ENCODE results near the gene NHERF1. TPM values are rescaled to one million over a fixed set of nuclear protein-coding genes. Genes with fewer than 3 reads are reported as not detected.

NHERF1 gene
- total and polyA plus RNA-seq, 2 donors (not counting 3 experiments of a cell fraction or from before 2014, with no cell fraction given), result 24.4 to 26.9 TPM

- no TSS peak for BruUV-seq (replicated peaks)
These were observed 2.1 kb upstream of the NHERF1 start for GRCh38 chr17:74746376-74746775.

More at GRCh38 chr17:74746376-74746775, 2.1 kb upstream of the NHERF1 start:
- DNase-seq (ENCODE audit: low read depth, low spot score), result no peak
- Histone ChIP-seq H3K9ac (replicated peaks; ENCODE audit: extremely low read depth, insufficient read depth, low read length) (no peak overlapping the region), H3K79me2 (ENCODE audit: control insufficient read depth, insufficient read depth, low read length) (no peaks in the 10 kb centered on the region), H3K4me1 (ENCODE audit: control insufficient read depth, extremely low read depth, insufficient read depth, low read length) (peaks cover 12% of the 10 kb centered on the region), H3K27ac (ENCODE audit: insufficient read depth, low read depth, low read length) (no peak overlapping the region), H3K9me1 (replicated peaks; ENCODE audit: control insufficient read depth, extremely low read depth, insufficient read depth, low read length) (no peaks in the 10 kb centered on the region), H3K4me3 (replicated peaks in 1 of 3; ENCODE audit: insufficient read depth in 1 of 3, low read depth in 1 of 3, low read length in 3 of 3) (no peak overlapping the region), H2AFZ (ENCODE audit: low read depth, low read length) (no peak overlapping the region), H3K4me2 (ENCODE audit: insufficient read depth, low read length) (no peak overlapping the region), H3K9me3 (replicated peaks; ENCODE audit: control insufficient read depth, insufficient read depth, low read length) (no peaks in the 10 kb centered on the region), H3K36me3 (ENCODE audit: control insufficient read depth in 2 of 2, extremely low read depth in 1 of 2, insufficient read depth in 2 of 2, low read length in 2 of 2) (no peaks in the 10 kb centered on the region), H3K27me3 (ENCODE audit: control insufficient read depth in 2 of 2, insufficient read depth in 2 of 2, low read length in 2 of 2) (no peaks in the 10 kb centered on the region), H4K20me1 (replicated peaks; ENCODE audit: control insufficient read depth, extremely low read depth, insufficient read depth, low read length) (no peaks in the 10 kb centered on the region)
- intact Hi-C loops (cut with micrococcal nuclease) (loop anchor here (10.0 kb wide), 1 partner anchor 1432 kb away; the partner anchor contains the start of gene CDC42EP4), dilution Hi-C loops (cut with MboI; ENCODE audit: extremely low pct_ligation_motif_present, low sequenced_read_pairs) (no loop called here)
- ChIA-PET POLR2A (no interaction called here), CTCF (interaction anchor here (1.1 to 4.2 kb wide), 12 partner anchors 9 to 367 kb away, joined by 4 to 84 read pairs (median 18); partner anchors contain the start of genes NAT9 and RAB37)
- no peak for TF ChIP-seq GATA2 (IDR thresholded peaks at IDR 0.05; ENCODE audit: insufficient read depth, insufficient read length, low read depth, low read length)
- no peak for TF ChIP-seq FOS (IDR thresholded peaks at IDR 0.05; ENCODE audit: borderline replicate concordance, insufficient read depth, low read length)
- TF ChIP-seq, protein P1, sequence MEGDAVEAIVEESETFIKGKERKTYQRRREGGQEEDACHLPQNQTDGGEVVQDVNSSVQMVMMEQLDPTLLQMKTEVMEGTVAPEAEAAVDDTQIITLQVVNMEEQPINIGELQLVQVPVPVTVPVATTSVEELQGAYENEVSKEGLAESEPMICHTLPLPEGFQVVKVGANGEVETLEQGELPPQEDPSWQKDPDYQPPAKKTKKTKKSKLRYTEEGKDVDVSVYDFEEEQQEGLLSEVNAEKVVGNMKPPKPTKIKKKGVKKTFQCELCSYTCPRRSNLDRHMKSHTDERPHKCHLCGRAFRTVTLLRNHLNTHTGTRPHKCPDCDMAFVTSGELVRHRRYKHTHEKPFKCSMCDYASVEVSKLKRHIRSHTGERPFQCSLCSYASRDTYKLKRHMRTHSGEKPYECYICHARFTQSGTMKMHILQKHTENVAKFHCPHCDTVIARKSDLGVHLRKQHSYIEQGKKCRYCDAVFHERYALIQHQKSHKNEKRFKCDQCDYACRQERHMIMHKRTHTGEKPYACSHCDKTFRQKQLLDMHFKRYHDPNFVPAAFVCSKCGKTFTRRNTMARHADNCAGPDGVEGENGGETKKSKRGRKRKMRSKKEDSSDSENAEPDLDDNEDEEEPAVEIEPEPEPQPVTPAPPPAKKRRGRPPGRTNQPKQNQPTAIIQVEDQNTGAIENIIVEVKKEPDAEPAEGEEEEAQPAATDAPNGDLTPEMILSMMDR (IDR thresholded peaks at IDR 0.05; ENCODE audit: extremely low read depth in 1 of 2, insufficient read depth in 1 of 2, low read depth in 1 of 2, low read length in 2 of 2), result no peak
- no peak for TF ChIP-seq MYC (IDR thresholded peaks at IDR 0.05; ENCODE audit: low read depth, low read length)
- no peak for TF ChIP-seq JUN (IDR thresholded peaks at IDR 0.05; ENCODE audit: borderline replicate concordance, insufficient read depth, insufficient read length, low read depth)
- no peak for TF ChIP-seq POLR2A (IDR thresholded peaks at IDR 0.05; ENCODE audit: low read depth, low read length)
- TF ChIP-seq EZH2 (IDR thresholded peaks at IDR 0.05; ENCODE audit: borderline replicate concordance, low read depth, low read length, severe bottlenecking), result no peak
- TF ChIP-seq, protein P2, sequence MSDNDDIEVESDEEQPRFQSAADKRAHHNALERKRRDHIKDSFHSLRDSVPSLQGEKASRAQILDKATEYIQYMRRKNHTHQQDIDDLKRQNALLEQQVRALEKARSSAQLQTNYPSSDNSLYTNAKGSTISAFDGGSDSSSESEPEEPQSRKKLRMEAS (IDR thresholded peaks at IDR 0.05; ENCODE audit: insufficient read depth, insufficient read length), result no peak
- TF ChIP-seq POLR2AphosphoS5 (IDR thresholded peaks at IDR 0.05; ENCODE audit: insufficient read depth, low read depth, low read length), result no peak
- no peak for FAIRE-seq
